IPS DF 4.7 (cell line): ENCODE results near the gene KIF1B.

Experiments used
- DNase-seq: peaks from one replicate; pipeline ENCODE4 v3.0.0-alpha.2; 2013; ENCODE audit warnings: low spot score; ENCODE audit errors: extremely low read depth

KIF1B gene

DNA sequence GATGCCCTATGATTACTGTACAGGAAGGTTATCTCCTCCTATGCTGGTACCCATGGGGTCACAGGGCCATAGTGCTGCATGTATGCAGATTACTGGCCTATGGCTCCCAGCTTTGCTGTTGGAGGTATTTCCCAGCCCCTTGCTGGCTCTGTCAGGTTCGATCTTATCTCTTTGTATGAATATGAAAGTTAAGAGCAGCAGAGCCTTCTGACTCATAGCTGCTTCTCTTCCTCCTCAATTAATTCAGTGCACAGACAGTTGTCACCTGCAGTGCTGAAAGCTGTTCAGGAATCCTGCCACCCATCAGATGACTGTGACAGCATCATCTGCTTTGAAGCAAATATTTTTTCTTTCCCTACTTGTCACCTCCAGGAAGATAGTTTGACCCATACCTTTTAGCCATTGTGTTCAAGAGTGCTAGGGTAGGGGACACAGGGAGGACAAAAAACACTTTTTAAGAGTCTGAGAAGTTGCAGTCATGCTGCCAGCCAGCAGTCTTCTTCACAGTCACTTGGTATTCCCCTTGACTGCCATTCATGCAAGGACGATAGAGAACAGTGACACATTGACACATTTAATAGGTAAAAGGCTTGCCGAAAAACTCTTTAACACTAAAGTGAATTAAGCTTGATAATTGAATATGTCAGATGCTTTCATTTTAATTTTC is 73.1 kb downstream of the KIF1B start:
- DNase-seq: no peak

DNA sequence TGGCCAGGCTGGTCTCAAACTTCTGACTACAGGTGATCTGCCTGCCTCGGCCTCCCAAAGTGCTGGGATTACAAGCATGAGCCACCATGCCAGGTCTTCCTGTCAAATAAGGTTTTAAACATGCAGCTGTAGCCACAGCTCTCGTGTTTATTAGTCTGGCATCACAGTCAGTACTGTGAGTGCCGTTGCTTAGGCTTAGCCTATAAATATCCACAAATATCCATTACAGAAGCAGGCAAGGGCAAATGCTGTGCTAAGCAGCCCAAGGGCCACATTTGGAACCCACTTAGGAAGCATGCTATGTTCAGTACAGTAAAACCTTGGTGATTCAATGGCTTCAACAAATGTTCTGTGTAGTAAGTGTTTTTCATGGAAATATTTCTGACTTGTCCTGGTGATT is 75.9 kb downstream of the KIF1B start:
- DNase-seq: no peak

DNA sequence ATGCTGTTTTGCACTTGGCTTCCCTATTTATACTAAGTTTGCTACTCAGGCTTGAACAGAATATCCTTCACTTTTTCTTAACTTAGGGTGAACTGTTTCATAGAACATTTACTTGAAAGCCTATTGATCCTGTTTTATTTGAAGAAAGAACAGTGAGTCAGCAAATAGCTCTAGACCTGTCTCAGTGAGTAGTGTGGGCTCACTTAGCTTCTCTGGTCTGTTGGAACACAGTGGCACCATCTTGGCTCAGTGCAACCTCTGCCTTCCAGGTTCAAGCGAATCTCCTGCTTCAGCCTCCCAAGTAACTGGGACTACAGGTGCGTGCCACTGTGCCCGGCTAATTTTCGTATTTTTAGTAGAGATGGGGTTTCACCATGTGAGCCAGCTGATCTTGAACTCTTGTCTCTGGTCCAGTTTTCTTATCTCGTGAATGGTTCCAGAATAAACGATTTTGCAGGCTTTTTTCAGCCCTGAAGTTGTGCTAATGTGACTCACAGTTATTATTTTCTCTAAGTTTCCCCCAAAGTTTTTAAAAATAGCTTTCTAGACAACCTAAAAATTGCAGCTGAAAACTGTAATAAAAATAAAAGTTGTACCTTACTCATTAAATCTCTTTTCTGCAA is 76.8 kb downstream of the KIF1B start:
- no peak for DNase-seq

DNA sequence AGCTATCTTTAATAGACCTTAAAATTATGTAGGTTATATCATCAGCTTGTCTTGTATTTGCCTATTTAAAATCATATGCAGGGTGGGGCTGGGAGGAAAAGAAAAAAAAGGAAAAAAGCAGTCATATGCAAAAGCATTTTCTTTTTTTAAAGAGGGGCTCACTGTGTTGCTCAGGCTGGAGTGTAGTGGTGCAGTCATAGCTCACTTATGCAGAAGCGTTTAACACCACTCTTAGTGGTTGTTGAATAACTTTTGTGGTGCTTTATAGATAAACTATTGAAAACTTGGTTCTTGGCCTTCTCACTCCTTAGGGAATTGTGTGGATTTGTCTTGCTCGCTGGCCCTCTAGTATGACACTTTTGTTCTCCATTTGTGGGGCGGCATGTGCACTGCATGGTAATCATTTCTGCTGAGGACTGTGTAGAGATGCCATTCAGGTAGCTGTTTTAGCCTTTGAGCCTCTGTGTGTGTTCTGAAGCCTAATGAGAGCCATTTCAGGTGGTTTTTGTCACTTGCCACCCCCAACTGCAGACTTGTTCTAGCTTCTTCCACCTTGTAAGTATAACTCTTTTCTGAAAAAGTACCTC is 77.8 kb downstream of the KIF1B start:
- no peak for DNase-seq

DNA sequence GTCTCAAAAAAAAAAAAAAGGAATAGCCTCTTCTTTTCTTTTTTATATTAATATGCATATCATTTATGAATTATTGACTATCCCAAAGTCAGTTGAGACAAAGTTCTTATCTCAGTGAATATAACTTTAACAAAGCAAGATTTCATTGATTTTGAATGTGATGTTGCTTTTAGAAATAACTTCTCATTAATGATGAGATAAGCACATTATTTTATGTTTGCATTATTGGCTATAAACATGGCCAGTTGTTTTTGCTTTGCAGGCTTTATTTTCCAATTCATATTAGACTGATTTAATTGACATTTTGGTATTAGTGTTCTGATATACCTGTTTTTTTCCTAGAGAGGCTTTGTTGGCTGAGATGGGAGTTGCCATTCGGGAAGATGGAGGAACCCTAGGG is 81.3 kb downstream of the KIF1B start:
- no peak for DNase-seq

DNA sequence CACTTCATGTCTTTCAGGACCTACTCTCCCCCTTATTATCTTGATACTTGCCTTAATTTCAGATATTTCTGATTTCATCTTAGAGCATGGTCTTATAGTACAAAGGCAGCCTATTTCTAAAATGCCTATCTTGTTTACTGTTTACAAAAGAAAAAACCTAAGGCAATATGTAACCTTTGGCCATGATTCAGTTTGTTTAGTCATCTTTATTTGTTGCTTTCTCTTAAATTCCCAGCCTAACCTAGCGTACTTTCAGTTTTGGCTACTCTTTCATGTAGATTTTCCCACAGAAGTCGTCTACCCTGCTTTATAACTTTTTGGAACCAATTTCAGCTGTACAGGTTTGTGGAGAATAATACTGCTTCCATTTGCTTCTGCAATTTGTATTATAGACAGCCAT is 81.8 kb downstream of the KIF1B start:
- DNase-seq: no peak

DNA sequence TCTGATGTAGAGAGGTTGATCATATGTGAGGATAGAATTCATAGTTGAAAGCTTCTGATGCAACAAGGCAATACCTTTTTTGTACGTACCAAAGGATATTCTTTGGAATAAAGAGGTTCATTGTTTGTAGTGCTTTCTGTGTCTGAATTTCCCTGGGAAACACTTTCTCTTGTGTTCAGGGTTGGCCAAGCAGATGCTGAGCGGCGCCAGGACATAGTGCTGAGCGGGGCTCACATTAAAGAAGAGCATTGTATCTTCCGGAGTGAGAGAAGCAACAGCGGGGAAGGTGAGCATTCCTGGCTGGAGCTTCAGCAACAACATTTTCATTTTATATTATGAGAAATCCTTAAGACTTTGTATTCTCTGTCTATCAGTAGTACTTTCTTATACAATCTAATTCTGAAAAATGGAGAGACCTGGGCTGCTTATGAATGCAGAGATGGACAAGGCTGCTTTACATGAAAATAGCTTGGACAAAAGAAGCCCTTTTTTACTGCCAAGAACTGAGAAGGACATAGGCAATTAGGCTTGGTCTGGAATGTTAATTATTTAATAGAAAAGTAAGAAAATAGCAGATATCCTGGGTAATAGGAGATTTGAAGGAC is 85.2 kb downstream of the KIF1B start:
- no peak for DNase-seq

DNA sequence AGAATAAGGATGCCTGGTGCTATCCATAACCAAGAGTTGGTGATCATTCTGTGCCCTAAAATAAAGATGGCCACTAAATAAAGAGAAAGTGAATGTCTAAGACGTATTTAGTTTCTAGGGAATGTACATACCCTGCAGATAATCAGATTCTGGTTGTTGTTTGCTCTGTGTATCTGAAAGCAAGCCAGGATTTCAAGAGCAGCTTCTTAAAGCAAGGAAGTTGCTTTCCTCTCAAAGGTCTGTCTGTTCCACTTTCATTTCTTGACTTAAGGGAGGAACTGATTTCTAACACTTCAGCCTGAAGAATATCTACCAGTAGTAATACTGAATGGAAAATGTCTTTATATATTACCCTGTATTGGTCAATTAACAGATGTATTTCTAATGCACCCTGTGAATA is 88.8 kb downstream of the KIF1B start:
- DNase-seq: no peak

DNA sequence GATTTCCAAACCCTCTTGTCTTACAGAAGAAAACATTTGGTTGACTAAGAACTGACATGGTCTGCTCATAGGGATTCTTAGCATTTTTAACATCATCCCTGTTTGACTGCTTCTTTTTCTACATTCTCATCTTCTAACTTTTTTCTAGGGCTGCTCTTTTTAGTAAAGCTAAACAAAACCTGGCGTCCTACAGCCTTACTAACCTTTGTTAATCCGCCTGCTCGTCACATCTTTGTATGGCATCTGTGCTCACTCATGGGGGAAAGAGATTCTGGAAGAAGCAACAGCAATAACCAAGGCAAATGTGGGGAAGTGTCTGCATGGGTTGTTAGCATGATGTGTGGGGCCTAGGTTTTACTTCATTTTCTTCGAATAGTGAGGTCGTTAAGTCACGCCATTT is 92.0 kb downstream of the KIF1B start:
- no peak for DNase-seq

DNA sequence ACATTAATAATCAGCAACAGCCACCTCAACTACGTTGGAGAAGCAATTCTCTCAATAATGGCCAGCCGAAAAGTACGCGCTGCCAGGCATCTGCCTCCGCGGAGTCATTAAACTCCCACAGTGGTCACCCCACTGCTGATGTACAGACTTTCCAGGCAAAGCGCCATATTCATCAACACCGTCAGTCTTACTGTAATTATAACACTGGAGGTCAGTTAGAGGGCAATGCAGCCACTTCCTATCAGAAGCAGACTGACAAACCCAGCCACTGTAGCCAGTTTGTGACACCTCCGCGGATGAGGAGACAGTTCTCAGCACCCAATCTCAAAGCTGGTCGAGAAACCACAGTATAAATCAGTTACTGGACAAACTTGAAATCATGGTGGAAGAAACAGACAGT is 93.9 kb downstream of the KIF1B start:
- no peak for DNase-seq

DNA sequence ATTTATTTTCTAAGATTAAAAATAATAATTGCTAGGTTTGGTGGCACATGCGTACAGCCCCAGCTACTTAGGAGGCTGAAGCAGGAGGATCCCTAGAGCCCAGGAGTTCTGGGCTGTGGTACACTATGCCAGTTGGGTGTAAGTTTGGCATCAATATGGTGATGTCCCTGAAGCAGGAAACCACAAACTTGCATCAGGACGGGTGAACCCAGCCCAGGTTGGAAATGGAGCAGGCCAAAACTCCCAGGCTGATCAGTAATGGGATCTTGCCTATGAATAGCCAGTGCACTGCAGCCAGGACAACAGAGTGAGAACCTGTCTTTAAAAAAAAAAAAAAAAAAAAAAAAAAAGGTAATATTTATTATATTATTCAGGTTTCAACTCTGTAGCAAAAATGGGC is 96.1 kb downstream of the KIF1B start:
- DNase-seq: no peak

DNA sequence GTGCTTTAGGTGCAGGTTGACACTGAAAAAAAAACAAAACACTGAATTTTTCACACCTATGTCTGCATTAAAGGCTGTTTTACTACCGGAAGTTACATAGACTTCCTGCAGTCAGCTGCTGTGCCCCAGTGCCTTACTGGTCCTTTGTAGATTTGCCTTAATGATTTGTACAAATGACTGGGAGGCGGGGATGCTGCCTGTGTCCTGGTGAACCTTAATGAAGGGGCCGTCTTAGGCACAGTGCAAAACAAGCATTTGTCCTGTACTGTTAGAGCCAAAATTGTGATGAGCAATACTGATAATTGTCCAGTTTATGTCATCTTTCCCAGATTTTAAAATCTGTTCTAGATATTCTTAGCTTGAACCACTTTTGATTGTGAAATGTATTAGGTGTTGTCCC is 97.6 kb downstream of the KIF1B start:
- DNase-seq: no peak

DNA sequence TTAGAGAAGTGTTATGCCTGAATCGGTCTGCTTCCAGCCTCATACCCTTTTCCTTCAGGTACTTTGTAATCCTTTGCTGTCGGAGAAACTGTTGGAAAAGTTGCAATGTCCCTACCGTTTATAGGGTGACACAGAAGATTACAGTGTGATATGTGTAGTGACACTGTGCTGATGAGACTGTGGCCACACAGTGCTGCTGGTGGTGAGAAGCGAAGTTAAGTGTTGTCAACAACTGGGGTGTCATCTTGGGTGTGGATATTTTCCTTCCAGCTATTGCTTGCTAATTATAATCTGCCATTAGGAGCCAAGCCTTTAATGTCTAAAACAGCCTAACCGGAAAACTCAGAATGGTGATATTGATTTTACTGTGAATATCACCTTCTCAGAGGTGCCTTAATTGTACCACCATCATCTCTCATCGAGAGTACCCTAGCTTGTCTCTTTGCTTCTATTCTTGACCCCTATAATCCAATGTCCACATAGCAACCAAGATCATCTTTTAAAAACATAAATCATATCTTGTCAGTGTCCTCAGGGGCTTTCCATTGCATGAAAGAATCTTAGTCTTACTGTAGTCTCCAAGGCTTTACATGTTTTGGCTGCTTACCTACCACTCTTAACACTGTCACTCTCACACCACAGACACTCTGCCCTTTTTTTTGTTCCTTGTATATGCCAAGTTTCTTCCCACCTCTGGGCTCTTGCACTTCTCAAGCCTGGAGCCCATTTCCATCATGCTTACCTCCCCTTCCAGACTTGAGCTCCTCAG is 99.1 kb downstream of the KIF1B start:
- DNase-seq: no peak

DNA sequence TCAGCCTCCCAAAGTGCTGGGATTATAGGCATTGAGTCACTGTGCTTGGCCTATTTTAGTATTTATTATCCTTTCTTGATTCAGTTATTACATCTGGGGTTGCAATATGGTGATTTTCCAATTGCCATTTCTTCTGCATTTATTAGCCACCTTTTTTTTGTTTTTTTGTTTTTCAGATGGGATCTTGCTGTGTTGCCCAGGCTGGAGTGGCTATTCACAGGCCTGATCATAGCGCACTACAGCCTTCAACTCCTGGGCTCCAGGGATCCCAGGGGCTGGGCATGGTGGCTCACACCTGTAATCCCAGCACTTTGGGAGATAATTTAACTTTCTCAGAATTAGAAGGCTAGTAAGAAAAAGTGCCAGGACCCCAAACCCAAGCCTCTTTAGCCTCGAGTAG is 106.4 kb downstream of the KIF1B start:
- DNase-seq: no peak

DNA sequence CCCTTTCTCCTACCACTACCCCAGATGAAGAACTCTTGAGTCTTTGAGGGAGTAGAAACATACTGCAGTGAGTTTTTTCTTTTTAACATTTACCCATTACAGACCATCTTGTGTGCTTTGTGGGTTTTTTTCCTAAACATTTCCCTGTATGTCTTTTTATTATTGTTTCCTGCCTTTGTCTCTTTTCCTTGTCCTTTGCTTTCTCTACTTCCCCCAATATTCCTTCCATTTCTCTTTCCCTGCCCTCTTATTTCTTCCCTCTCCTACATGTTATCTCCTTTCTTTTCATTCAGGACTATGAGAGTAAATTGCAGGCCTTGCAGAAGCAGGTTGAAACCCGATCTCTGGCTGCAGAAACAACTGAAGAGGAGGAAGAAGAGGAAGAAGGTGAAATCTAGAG is 109.4 kb downstream of the KIF1B start:
- DNase-seq: no peak

DNA sequence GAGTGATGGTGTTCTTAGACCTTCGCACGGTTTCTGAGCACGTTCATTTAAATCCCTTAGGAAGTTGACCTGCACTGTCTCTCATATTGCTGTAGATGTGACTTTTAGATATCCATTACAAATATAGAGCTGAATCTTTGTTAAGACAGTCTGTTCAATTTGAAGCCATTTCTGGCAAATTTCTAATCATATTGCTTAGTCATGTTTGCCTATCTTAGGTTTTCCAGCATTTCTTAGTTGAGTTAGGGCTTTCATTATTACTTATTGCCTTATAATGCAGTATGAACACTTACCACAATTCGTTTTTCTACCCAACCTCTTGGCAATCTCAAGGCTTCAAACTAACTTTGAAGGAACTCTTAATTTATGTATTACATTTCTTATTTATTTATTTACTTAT is 110.0 kb downstream of the KIF1B start:
- DNase-seq: no peak

DNA sequence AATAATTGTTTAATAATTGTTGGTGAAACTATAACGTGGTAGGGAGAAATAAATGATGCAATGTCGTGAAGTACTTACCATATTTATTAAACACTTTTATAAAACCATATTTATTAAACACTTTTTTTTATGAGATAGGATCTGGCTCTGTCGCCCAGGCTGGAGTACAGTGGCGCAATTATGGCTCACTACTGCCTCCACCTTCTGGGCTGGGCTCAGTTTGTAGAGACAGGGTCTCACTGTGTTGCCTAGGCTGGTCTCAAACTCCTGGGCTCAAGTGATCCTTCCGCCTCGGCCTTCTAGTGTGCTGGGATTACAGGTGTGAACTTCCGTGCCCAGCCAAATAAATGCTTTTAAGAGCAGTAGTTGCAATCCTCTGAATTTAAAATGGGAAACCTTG is 112.5 kb downstream of the KIF1B start:
- DNase-seq: no peak

DNA sequence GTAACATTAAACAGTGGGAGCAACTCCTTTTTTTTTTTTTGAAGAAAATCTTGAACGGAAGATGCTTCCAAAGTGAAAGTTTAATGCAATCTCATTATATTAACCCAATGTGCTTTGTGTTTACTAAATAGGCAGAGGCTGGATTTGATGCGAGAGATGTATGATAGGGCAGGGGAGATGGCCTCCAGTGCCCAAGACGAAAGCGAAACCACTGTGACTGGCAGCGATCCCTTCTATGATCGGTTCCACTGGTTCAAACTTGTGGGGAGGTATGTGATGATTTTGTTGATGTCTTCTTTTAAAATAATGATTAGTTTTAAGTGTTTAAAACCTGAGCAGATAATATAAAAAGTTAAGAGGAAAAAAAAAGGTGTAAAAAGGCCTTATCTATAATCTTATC is 114.3 kb downstream of the KIF1B start:
- DNase-seq: no peak

DNA sequence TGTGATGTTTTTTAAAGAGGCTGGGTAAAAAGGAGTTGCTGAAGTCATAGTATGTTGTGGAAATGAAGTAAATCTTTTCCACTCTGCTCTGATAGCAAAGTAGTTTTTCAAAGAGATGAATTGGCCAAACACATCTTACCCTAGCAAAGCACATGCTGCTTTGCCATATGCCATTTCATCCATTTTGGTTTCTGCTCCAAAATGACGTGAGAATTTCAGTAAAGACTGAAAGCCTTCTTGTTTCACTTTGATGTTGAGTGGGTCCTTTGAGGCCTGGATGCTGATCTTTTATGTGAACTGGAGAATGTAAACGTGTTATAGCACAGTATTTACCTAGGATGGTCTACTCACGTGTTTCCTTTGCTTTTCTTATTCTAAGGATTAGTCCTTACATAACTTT is 115.2 kb downstream of the KIF1B start:
- DNase-seq: no peak

DNA sequence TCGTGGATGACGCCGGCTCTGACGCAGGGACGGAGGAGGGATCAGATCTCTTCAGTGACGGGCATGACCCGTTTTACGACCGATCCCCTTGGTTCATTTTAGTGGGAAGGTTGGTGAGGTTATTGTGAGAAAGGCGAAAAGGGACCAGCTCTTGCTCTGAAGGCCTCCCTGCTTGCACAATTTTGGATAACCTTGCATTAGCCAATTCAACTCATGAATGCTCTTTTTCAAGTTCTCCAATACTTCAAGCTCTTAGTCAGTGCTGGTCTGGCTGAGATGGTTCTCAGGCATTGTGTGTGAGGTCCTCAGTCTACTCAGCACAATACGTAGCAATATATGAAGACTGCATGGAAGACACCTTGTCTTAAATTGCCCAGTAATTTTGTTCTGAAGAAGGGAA is 115.9 kb downstream of the KIF1B start:
- no peak for DNase-seq

DNA sequence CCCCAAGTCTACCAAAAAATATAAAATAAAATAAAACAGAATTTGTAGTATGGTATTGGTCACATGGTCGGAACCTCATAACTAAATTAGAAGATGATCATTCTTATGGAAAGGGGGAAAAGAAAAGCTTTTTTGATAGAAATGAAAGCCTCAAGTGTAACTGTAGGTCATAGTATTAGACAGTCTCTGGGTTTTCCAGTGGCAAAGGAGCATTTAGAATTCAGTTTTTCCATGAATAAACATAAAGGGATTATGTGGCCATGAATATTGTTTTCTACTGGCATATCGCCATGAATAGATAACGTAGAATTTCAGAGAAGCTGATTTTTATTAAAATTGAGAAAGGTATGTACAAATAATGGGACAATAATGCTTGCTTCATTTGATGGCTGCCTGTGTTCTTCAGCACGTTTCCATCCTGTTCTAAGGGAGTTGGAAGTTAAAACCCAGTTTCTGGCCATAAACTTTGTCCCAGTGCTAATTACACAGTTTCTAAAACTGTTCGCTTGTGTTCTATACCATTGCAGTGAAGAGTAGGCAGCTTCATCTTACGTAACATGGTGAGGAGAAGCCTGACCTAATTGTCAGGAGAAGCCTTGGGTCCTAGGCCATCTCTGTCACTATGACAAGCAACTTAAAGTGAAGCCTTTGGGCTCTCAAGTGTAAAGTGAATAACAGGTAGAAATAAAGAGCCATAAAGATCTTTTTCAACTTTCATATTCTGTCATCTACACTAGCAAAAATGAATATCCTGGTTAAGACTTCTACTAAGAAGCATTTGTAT is 118.0 kb downstream of the KIF1B start:
- DNase-seq: no peak
